Measurements from ENCODE around the gene ZNF132.

- TF ChIP-seq, protein P1, sequence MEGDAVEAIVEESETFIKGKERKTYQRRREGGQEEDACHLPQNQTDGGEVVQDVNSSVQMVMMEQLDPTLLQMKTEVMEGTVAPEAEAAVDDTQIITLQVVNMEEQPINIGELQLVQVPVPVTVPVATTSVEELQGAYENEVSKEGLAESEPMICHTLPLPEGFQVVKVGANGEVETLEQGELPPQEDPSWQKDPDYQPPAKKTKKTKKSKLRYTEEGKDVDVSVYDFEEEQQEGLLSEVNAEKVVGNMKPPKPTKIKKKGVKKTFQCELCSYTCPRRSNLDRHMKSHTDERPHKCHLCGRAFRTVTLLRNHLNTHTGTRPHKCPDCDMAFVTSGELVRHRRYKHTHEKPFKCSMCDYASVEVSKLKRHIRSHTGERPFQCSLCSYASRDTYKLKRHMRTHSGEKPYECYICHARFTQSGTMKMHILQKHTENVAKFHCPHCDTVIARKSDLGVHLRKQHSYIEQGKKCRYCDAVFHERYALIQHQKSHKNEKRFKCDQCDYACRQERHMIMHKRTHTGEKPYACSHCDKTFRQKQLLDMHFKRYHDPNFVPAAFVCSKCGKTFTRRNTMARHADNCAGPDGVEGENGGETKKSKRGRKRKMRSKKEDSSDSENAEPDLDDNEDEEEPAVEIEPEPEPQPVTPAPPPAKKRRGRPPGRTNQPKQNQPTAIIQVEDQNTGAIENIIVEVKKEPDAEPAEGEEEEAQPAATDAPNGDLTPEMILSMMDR (IDR thresholded peaks at IDR 0.05; ENCODE audit: low read depth, low read length): no peak
- no peak for TF ChIP-seq EZH2phosphoT487 (IDR thresholded peaks at IDR 0.05; ENCODE audit: low read depth)
These were observed 603 bp upstream of the ZNF132 start for GRCh38 chr19:58440556-58440955.

Measured in OCI-LY3 (cell line).